ENCODE data around the gene XPO6.

Gene XPO6

GRCh38 chr16:28068976-28069375 is 142.8 kb downstream of the XPO6 start:
- peaks cover 29% of the 10 kb centered on the region for H3K27me3 Mint-ChIP-seq
- no peak overlapping the region for H3K27ac Mint-ChIP-seq
- no peaks in the 10 kb centered on the region for H3K36me3 Mint-ChIP-seq (ENCODE audit: low read depth)
- no peaks in the 10 kb centered on the region for H3K4me1 Mint-ChIP-seq (ENCODE audit: low read depth)
- H3K4me3 Mint-ChIP-seq = no peak overlapping the region
- no peaks in the 10 kb centered on the region for H3K9me3 Mint-ChIP-seq
- intact Hi-C loops (cut with micrococcal nuclease) = no loop called here

GRCh38 chr16:28067604-28068379 is 144.0 kb downstream of the XPO6 start:
- H3K27me3 Mint-ChIP-seq = peaks cover 32% of the 10 kb centered on the region
- H3K4me1 Mint-ChIP-seq (ENCODE audit: low read depth) = no peaks in the 10 kb centered on the region
- H3K36me3 Mint-ChIP-seq (ENCODE audit: low read depth) = no peaks in the 10 kb centered on the region
- intact Hi-C loops (cut with micrococcal nuclease) = no loop called here
- no peak overlapping the region for H3K27ac Mint-ChIP-seq
- no peaks in the 10 kb centered on the region for H3K9me3 Mint-ChIP-seq
- no peak overlapping the region for H3K4me3 Mint-ChIP-seq

- intact Hi-C loops (cut with micrococcal nuclease) = no loop called here
- no peak overlapping the region for H3K27ac Mint-ChIP-seq
- H3K27me3 Mint-ChIP-seq = peaks cover 53% of the 10 kb centered on the region
- H3K4me1 Mint-ChIP-seq (ENCODE audit: low read depth) = peaks cover 5% of the 10 kb centered on the region
- H3K4me3 Mint-ChIP-seq = no peak overlapping the region
- no peaks in the 10 kb centered on the region for H3K9me3 Mint-ChIP-seq
- H3K36me3 Mint-ChIP-seq (ENCODE audit: low read depth) = no peaks in the 10 kb centered on the region
Measured at GRCh38 chr16:28064706-28065249, 147.0 kb downstream of the XPO6 start.

GRCh38 chr16:28064150-28064549 is 147.6 kb downstream of the XPO6 start:
- H3K4me3 Mint-ChIP-seq = no peak overlapping the region
- H3K36me3 Mint-ChIP-seq (ENCODE audit: low read depth) = no peaks in the 10 kb centered on the region
- H3K9me3 Mint-ChIP-seq = no peaks in the 10 kb centered on the region
- H3K4me1 Mint-ChIP-seq (ENCODE audit: low read depth) = peaks cover 5% of the 10 kb centered on the region
- intact Hi-C loops (cut with micrococcal nuclease) = no loop called here
- peaks cover 60% of the 10 kb centered on the region for H3K27me3 Mint-ChIP-seq
- no peak overlapping the region for H3K27ac Mint-ChIP-seq

GRCh38 chr16:28063591-28064061 is 148.1 kb downstream of the XPO6 start, which contains the start of gene GSG1L:
Gene GSG1L, minus strand, starts transcription at chr16:28063714. Its CDS starts 290 bp downstream, at chr16:28063424.
- peaks cover 65% of the 10 kb centered on the region for H3K27me3 Mint-ChIP-seq
- intact Hi-C loops (cut with micrococcal nuclease) = no loop called here
- no peaks in the 10 kb centered on the region for H3K36me3 Mint-ChIP-seq (ENCODE audit: low read depth)
- H3K4me1 Mint-ChIP-seq (ENCODE audit: low read depth) = peaks cover 5% of the 10 kb centered on the region
- H3K9me3 Mint-ChIP-seq = no peaks in the 10 kb centered on the region
- H3K4me3 Mint-ChIP-seq = peak within 1 kb of the TSS; percentile 24
- H3K27ac Mint-ChIP-seq = no peak within 1 kb of the TSS

GRCh38 chr16:28062847-28063521 is 148.8 kb downstream of the XPO6 start:
- Mint-ChIP-seq H3K36me3 (ENCODE audit: low read depth) (no peaks in the 10 kb centered on the region), H3K27me3 (peaks cover 68% of the 10 kb centered on the region), H3K4me3 (no peak overlapping the region), H3K9me3 (no peaks in the 10 kb centered on the region), H3K4me1 (ENCODE audit: low read depth) (peaks cover 5% of the 10 kb centered on the region), H3K27ac (no peak overlapping the region)
- intact Hi-C loops (cut with micrococcal nuclease) = no loop called here

GRCh38 chr16:28062261-28062846 is 149.4 kb downstream of the XPO6 start:
- H3K27me3 Mint-ChIP-seq = peaks cover 72% of the 10 kb centered on the region
- H3K27ac Mint-ChIP-seq = no peak overlapping the region
- H3K36me3 Mint-ChIP-seq (ENCODE audit: low read depth) = no peaks in the 10 kb centered on the region
- intact Hi-C loops (cut with micrococcal nuclease) = no loop called here
- H3K9me3 Mint-ChIP-seq = no peaks in the 10 kb centered on the region
- H3K4me3 Mint-ChIP-seq = peak overlapping the region; percentile 24
- peaks cover 5% of the 10 kb centered on the region for H3K4me1 Mint-ChIP-seq (ENCODE audit: low read depth)

GRCh38 chr16:28061352-28062101 is 150.2 kb downstream of the XPO6 start:
- peaks cover 5% of the 10 kb centered on the region for H3K4me1 Mint-ChIP-seq (ENCODE audit: low read depth)
- no peaks in the 10 kb centered on the region for H3K36me3 Mint-ChIP-seq (ENCODE audit: low read depth)
- H3K27me3 Mint-ChIP-seq = peaks cover 70% of the 10 kb centered on the region
- H3K27ac Mint-ChIP-seq = no peak overlapping the region
- H3K9me3 Mint-ChIP-seq = no peaks in the 10 kb centered on the region
- no peak overlapping the region for H3K4me3 Mint-ChIP-seq
- intact Hi-C loops (cut with micrococcal nuclease) = no loop called here

- no peaks in the 10 kb centered on the region for H3K36me3 Mint-ChIP-seq (ENCODE audit: low read depth)
- no peaks in the 10 kb centered on the region for H3K9me3 Mint-ChIP-seq
- intact Hi-C loops (cut with micrococcal nuclease) = no loop called here
- peaks cover 55% of the 10 kb centered on the region for H3K27me3 Mint-ChIP-seq
- no peak overlapping the region for H3K4me3 Mint-ChIP-seq
- peaks cover 5% of the 10 kb centered on the region for H3K4me1 Mint-ChIP-seq (ENCODE audit: low read depth)
- no peak overlapping the region for H3K27ac Mint-ChIP-seq
Measured at GRCh38 chr16:28059841-28060575, 151.8 kb downstream of the XPO6 start.

- Mint-ChIP-seq H3K27ac (no peak overlapping the region), H3K9me3 (no peaks in the 10 kb centered on the region), H3K36me3 (ENCODE audit: low read depth) (no peaks in the 10 kb centered on the region), H3K4me3 (no peak overlapping the region), H3K27me3 (peaks cover 49% of the 10 kb centered on the region), H3K4me1 (ENCODE audit: low read depth) (peaks cover 5% of the 10 kb centered on the region)
- intact Hi-C loops (cut with micrococcal nuclease) = no loop called here
Measured at GRCh38 chr16:28058839-28059589, 152.8 kb downstream of the XPO6 start.

- H3K27ac Mint-ChIP-seq = no peak overlapping the region
Measured at GRCh38 chr16:28057949-28058348, 153.8 kb downstream of the XPO6 start.

GRCh38 chr16:28053461-28053860 is 158.3 kb downstream of the XPO6 start:
- Mint-ChIP-seq H3K9me3 (no peaks in the 10 kb centered on the region), H3K4me1 (ENCODE audit: low read depth) (no peaks in the 10 kb centered on the region), H3K27me3 (peaks cover 18% of the 10 kb centered on the region), H3K4me3 (no peak overlapping the region), H3K27ac (no peak overlapping the region), H3K36me3 (ENCODE audit: low read depth) (no peaks in the 10 kb centered on the region)
- intact Hi-C loops (cut with micrococcal nuclease) = no loop called here

More at GRCh38 chr16:28057949-28058348, 153.8 kb downstream of the XPO6 start:
- intact Hi-C loops (cut with micrococcal nuclease) = no loop called here
- no peaks in the 10 kb centered on the region for H3K9me3 Mint-ChIP-seq
- no peaks in the 10 kb centered on the region for H3K36me3 Mint-ChIP-seq (ENCODE audit: low read depth)
- no peak overlapping the region for H3K4me3 Mint-ChIP-seq
- H3K4me1 Mint-ChIP-seq (ENCODE audit: low read depth) = peaks cover 5% of the 10 kb centered on the region
- H3K27me3 Mint-ChIP-seq = peaks cover 52% of the 10 kb centered on the region

Data from dendritic cell treated with granulocyte-macrophage colony-stimulating factor and Interleukin-4, amounts not matched to agents 40 ng/mL and 50 ng/mL, for 4 days (primary cell).